ENCODE results near the gene RAB12.

RAB12 gene

DNA sequence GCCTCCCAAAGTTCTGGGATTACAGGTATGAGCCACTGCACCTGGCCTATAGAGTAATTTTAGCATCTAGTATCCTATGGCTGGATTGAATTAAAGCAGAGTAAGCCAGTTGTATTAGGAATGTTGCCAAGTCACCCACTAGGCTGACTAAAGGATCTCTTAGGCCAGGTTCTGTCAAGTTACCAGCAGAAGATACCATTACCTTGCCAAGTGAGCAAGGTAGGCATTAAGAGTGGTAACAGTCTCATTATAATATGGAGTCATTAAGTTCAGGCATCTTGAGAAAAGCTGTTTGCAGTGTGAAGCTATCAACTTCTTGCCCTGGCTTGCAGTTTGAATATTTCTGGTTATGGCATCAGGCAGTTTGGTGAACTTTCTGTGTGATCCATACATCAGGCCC, 59.1 kb downstream of the RAB12 start:
- no peak overlapping the region for H3K4me3 ChIP-seq (ENCODE audit: low read depth, low read length)
- no peak for DNase-seq (ENCODE audit: low read depth)

DNA sequence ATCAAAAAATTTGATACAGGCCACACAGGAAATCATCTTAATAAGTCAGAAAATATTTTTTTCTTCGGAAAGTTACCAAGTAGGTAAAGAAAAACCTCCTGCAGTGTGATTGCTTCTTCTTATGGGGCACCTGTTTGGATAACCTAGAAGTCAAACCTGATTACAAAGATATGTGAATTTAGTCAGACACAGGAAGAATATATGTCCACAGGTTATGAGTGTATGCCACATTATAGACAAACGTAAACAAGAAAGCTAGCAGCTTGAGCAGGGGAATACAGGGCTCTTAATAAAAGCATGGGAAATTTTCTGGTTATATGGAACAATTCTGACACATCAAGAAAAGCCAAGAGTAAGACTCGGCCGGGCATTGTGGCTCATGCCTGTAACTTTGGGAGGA, 60.3 kb downstream of the RAB12 start:
- H3K4me3 ChIP-seq (ENCODE audit: low read depth, low read length): no peak overlapping the region
- no peak for DNase-seq (ENCODE audit: low read depth)

DNA sequence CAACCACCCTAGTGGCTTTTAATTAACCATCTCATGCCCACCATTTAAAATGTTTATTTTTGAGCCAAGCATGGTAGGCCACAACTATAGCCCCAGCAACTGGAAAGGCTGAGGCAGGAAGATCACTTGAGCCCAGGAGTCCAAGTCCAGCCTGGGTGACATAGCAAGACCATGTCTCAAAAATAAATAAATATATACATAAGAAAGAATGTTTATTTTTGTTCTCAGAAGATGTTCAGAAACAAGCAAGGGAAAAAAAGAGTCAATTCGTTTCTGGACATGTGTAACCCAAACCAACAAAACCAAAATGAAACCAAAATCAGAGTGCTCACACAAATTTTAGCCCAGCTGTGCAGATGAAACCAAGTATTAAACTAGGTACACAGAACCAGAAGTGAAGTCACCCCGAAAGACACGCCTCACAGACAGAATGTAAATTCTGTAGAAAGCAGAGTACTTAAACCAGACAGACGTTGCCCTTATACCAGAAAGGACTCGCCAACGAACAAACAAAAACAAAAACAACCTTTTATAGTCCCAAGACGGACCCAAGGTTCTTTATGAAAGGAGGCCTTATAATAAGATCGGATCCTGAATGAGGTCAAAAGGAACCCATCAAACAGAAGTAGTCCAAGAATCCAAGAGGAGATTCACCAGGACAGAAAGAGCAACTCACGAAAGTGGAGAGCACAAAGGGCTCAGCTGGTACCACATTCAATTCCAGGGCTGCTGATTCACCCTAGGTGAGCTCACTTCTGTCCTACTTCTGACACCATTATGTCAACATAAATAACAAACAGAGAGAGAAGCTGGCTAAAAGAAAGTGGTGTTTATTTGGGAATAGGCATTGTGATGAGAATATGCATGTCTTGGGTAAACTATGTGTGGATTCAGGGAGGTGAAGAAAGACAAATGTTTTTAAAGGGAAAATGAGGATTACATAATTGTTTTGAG, 64.3 kb downstream of the RAB12 start:
- DNase-seq (ENCODE audit: low read depth): no peak
- H3K4me3 ChIP-seq (ENCODE audit: low read depth, low read length): no peak overlapping the region

DNA sequence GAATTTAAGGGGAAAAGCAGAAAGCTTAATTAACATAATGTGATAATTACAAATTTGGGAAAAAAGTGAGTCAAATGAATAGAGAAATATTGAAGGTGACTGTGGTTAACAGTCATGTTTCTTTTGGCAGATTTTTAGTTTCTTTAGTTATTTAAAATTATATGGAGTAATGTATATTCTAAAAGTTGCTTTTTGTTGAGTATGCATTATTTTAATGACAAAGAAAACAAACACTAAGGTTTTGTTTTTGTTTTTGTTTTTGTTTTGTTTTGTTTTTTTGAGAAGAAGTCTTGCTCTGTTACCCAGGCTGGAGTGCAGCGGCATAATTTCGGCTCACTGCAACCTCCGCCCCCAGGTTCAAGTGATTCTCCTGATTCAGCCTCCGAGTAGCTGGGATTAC, 65.8 kb downstream of the RAB12 start:
- no peak for DNase-seq (ENCODE audit: low read depth)
- no peak overlapping the region for H3K4me3 ChIP-seq (ENCODE audit: low read depth, low read length)

DNA sequence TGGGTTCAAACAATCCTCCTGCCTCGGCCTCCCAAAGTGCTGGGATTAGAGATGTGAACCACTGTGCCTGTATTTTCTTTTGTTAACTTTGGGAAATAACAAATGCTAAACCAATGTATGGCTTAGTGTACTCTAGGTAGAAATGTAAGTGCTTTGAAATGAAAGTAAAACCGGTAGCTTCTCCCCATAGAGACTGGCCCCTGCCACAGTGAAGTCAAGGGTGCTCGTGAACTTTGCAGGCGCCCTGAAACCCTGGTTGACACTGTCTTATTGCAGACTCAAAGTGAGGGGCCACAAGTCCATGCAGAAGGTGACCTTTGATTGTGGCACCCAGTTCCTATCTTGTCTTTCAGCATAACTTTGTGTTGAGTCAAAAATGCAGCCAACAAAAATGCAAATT, 72.0 kb downstream of the RAB12 start:
- no peak for DNase-seq (ENCODE audit: low read depth)

DNA sequence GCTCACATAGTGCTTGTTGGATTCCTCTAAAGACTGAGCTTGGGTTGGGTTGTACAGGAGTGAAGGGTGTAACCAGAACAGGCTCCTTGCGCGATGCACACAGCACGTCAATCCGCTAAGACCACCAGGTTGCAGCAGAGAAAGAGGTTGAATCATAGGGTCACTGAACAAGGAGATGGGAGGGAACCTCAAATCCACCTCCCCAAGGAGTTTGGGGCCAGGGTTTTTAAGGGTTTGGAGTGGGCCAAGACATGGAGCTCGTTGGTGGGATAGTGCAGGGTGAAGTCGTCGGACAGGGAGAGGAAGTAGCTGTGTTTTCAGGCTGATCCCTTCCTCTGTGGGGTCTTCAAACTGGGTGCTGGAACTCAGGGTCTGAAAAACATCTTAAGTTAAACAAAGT, 75.3 kb downstream of the RAB12 start:
- no peak for DNase-seq (ENCODE audit: low read depth)
- H3K4me3 ChIP-seq (ENCODE audit: low read depth, low read length): no peak overlapping the region

More for the DNA sequence above, 72.0 kb downstream of the RAB12 start:
- no peak overlapping the region for H3K4me3 ChIP-seq (ENCODE audit: low read depth, low read length)

DNA sequence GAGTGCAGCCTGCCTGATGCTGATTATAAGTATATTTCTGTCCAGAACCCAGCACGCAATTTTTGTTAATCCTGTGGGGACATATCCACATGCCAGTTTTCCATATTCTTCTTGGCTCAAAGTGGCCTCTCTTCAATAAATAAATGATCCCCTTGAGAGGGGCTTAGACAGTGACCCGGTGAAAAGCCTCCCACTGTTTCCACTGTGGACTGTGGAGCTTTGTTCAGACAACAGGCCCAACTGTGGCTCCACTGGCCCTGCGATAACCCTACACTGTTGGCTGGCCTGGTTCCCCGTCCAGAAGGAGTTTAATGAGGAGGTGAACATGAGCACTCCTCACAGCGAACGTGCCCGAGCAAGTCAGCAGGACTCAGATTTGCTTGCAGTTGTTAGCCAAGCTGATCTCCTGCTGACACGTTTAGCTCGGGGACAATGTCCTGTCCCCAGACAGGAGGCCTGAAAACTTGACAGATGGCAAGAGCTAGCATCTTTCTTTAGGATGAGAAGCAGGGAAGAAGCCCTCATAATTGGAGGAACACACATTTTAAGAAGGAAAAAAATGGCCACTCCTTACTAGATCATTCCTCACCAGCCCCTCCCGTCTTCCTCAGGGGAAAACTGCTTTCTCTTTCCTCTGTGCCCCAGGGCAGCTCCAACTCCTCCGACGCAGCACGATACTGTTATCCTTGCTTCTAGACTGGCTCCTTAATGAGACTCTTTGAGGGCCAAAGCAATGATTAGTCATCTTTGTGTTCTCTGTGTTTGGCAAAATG, 76.1 kb downstream of the RAB12 start:
- no peak overlapping the region for H3K4me3 ChIP-seq (ENCODE audit: low read depth, low read length)

DNA sequence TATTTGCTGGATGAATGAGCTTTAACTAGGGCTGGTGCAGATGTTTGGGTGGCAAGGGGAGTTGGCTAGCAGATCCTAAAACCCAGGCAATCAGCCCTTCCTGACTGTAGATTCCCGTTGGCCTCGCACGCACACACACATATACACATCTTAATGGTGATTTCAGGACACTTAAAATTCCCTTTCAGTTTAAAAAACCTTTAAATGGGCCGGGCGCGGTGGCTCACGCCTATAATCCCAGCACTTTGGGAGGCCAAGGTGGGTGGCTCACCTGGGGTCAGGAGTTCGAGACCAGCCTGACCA, 76.6 kb downstream of the RAB12 start:
- no peak for DNase-seq (ENCODE audit: low read depth)
- H3K4me3 ChIP-seq (ENCODE audit: low read depth, low read length): no peak overlapping the region

More for the DNA sequence above, 76.1 kb downstream of the RAB12 start:
- DNase-seq (ENCODE audit: low read depth): no peak

DNA sequence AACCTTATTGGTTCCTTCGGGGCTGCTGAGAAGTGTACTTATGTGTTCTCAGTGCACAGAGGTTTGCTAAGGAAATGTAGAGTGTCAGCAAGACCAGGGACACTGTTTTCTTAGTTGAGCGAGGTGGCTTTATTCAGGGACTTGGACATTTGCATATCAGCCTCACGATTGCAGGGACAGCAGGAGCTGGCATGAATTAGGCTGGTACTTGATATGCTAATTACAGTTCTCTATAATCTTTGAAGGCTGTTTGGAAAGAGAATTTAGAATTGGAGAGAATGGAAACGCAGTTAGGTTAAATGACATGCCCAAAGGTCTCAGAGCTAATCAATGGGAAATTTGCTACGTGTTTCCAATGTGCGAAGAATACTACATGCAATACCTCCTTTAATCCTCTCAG, 77.4 kb downstream of the RAB12 start:
- H3K4me3 ChIP-seq (ENCODE audit: low read depth, low read length): no peak overlapping the region
- DNase-seq (ENCODE audit: low read depth): no peak

DNA sequence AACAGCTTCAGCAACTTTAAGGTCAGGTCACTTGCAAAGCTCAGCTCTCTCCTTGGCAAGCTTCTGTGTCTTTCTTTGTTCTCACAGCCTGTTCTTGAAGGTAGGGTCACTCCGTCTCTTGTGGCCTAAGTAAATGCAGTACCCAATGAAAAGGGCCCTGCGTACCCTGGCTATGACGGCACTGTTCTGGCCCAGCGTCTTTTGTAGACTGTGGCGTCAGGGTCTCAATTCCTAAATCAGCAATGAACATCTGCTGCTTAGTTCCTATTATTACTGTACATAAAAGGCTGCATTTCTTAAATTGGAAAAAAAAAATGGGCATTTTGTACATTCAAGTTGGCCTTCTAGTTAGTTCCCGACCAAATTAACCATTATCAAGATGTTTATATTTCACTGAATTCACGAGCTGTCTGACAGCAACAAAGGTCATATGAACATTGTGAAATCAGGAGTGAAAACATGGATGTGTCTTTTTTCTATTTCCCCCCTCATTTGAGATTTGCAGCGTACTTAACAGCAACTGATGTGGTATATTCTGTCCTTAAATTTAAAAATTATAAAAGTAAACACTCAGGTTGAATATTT, 79.1 kb downstream of the RAB12 start:
- no peak for DNase-seq (ENCODE audit: low read depth)
- H3K4me3 ChIP-seq (ENCODE audit: low read depth, low read length): no peak overlapping the region

DNA sequence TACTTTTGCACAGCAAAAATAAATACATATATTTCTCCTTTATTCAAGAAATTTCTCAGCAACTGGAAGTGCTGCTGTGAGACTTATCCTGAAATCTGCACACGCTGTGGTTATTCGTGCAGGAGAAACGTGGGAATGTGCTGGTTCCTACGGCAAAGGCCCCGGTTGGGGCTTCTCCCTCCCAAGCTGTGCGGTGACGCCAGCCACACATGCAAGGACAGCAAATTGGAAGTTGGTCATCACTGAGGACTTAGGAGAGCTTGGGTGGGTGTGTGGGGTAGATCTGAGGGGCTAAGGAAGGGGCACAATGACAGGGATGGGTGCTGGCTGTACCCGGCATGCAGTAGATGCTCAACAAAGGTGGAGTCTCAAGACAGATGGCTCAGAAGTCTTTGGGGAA, 79.6 kb downstream of the RAB12 start:
- no peak overlapping the region for H3K4me3 ChIP-seq (ENCODE audit: low read depth, low read length)
- DNase-seq (ENCODE audit: low read depth): no peak

All from skeletal muscle cell (primary cell).